Measurements from ENCODE around the gene FOXF2.
"Not testable (repeated sequence)": the region's sequence is repeated elsewhere in the genome, so short reads cannot be mapped to it uniquely, and the experiment has no call there.

The FOXF2 gene

GRCh38 chr6:1389369-1390132 is at the start of gene FOXF2:
FOXF2 (plus strand) TSS chr6:1389576; CDS start chr6:1389948, 372 bp downstream.
- Mint-ChIP-seq H3K27ac (no peak within 1 kb of the TSS), H3K4me3 (peak within 1 kb of the TSS; percentile 65), H3K9me3 (no peaks in the 10 kb centered on the region), H3K36me3 (ENCODE audit: low read depth) (no peaks in the 10 kb centered on the region), H3K4me1 (ENCODE audit: low read depth) (peaks cover 37% of the 10 kb centered on the region), H3K27me3 (peaks cover 83% of the 10 kb centered on the region)
- no peak for DNase-seq

- DNase-seq, result no peak
- H3K9me3 Mint-ChIP-seq, result peaks cover 23% of the 10 kb centered on the region
- no peak overlapping the region for H3K27ac Mint-ChIP-seq
- H3K36me3 Mint-ChIP-seq (ENCODE audit: low read depth), result no peaks in the 10 kb centered on the region
- H3K4me3 Mint-ChIP-seq, result no peak overlapping the region
- no peaks in the 10 kb centered on the region for H3K4me1 Mint-ChIP-seq (ENCODE audit: low read depth)
- H3K27me3 Mint-ChIP-seq, result peaks cover 80% of the 10 kb centered on the region
Measured at GRCh38 chr6:1346101-1346500, 43.3 kb upstream of the FOXF2 start.

- H3K27me3 Mint-ChIP-seq, result peaks cover 80% of the 10 kb centered on the region
- no peak overlapping the region for H3K27ac Mint-ChIP-seq
- H3K4me1 Mint-ChIP-seq (ENCODE audit: low read depth), result no peaks in the 10 kb centered on the region
- H3K36me3 Mint-ChIP-seq (ENCODE audit: low read depth), result no peaks in the 10 kb centered on the region
- no peak overlapping the region for H3K4me3 Mint-ChIP-seq
- no peak for DNase-seq
- peaks cover 28% of the 10 kb centered on the region for H3K9me3 Mint-ChIP-seq
Measured at GRCh38 chr6:1346558-1347091, 42.8 kb upstream of the FOXF2 start.

GRCh38 chr6:1347161-1347560 is 42.2 kb upstream of the FOXF2 start:
- Mint-ChIP-seq H3K4me3 (no peak overlapping the region), H3K4me1 (ENCODE audit: low read depth) (no peaks in the 10 kb centered on the region), H3K9me3 (peaks cover 32% of the 10 kb centered on the region), H3K27me3 (peaks cover 82% of the 10 kb centered on the region), H3K36me3 (ENCODE audit: low read depth) (no peaks in the 10 kb centered on the region), H3K27ac (no peak overlapping the region)
- no peak for DNase-seq

GRCh38 chr6:1348675-1349074 is 40.7 kb upstream of the FOXF2 start:
- H3K9me3 Mint-ChIP-seq, result peaks cover 32% of the 10 kb centered on the region
- H3K36me3 Mint-ChIP-seq (ENCODE audit: low read depth), result no peaks in the 10 kb centered on the region
- no peak for DNase-seq
- H3K27ac Mint-ChIP-seq, result no peak overlapping the region
- H3K4me3 Mint-ChIP-seq, result no peak overlapping the region
- H3K4me1 Mint-ChIP-seq (ENCODE audit: low read depth), result no peaks in the 10 kb centered on the region
- H3K27me3 Mint-ChIP-seq, result peaks cover 84% of the 10 kb centered on the region

GRCh38 chr6:1349655-1350054 is 39.7 kb upstream of the FOXF2 start:
- Mint-ChIP-seq H3K4me3 (no peak overlapping the region), H3K9me3 (peaks cover 23% of the 10 kb centered on the region), H3K4me1 (ENCODE audit: low read depth) (no peaks in the 10 kb centered on the region), H3K27ac (no peak overlapping the region), H3K27me3 (peaks cover 83% of the 10 kb centered on the region), H3K36me3 (ENCODE audit: low read depth) (no peaks in the 10 kb centered on the region)
- DNase-seq, result no peak

GRCh38 chr6:1351381-1352008 is 37.9 kb upstream of the FOXF2 start:
- no peak overlapping the region for H3K27ac Mint-ChIP-seq
- no peaks in the 10 kb centered on the region for H3K4me1 Mint-ChIP-seq (ENCODE audit: low read depth)
- peaks cover 79% of the 10 kb centered on the region for H3K27me3 Mint-ChIP-seq
- no peak overlapping the region for H3K4me3 Mint-ChIP-seq
- no peak for DNase-seq
- no peaks in the 10 kb centered on the region for H3K36me3 Mint-ChIP-seq (ENCODE audit: low read depth)
- peaks cover 17% of the 10 kb centered on the region for H3K9me3 Mint-ChIP-seq

GRCh38 chr6:1355068-1355467 is 34.3 kb upstream of the FOXF2 start:
- not testable (repeated sequence) for H3K27ac Mint-ChIP-seq; H3K4me1 Mint-ChIP-seq (ENCODE audit: low read depth); H3K4me3 Mint-ChIP-seq; DNase-seq; H3K36me3 Mint-ChIP-seq (ENCODE audit: low read depth)
- H3K27me3 Mint-ChIP-seq, result peaks cover 64% of the 10 kb centered on the region
- peaks cover 17% of the 10 kb centered on the region for H3K9me3 Mint-ChIP-seq

- not testable (repeated sequence) for H3K36me3 Mint-ChIP-seq (ENCODE audit: low read depth); DNase-seq; H3K27ac Mint-ChIP-seq; H3K9me3 Mint-ChIP-seq; H3K4me1 Mint-ChIP-seq (ENCODE audit: low read depth); H3K4me3 Mint-ChIP-seq
- H3K27me3 Mint-ChIP-seq, result peaks cover 62% of the 10 kb centered on the region
Measured at GRCh38 chr6:1361717-1362116, 27.7 kb upstream of the FOXF2 start.

- Mint-ChIP-seq H3K4me3 (no peak overlapping the region), H3K27ac (no peak overlapping the region), H3K4me1 (ENCODE audit: low read depth) (no peaks in the 10 kb centered on the region), H3K9me3 (no peaks in the 10 kb centered on the region), H3K27me3 (peaks cover 62% of the 10 kb centered on the region), H3K36me3 (ENCODE audit: low read depth) (no peaks in the 10 kb centered on the region)
- DNase-seq, result no peak
Measured at GRCh38 chr6:1362643-1363042, 26.7 kb upstream of the FOXF2 start.

- Mint-ChIP-seq H3K27me3 (peaks cover 69% of the 10 kb centered on the region), H3K4me3 (no peak overlapping the region)
Measured at GRCh38 chr6:1363298-1363697, 26.1 kb upstream of the FOXF2 start.

GRCh38 chr6:1363729-1364572 is 25.4 kb upstream of the FOXF2 start:
- no peaks in the 10 kb centered on the region for H3K36me3 Mint-ChIP-seq (ENCODE audit: low read depth)
- H3K4me3 Mint-ChIP-seq, result no peak overlapping the region
- peaks cover 72% of the 10 kb centered on the region for H3K27me3 Mint-ChIP-seq
- H3K9me3 Mint-ChIP-seq, result no peaks in the 10 kb centered on the region
- no peaks in the 10 kb centered on the region for H3K4me1 Mint-ChIP-seq (ENCODE audit: low read depth)
- no peak overlapping the region for H3K27ac Mint-ChIP-seq
- no peak for DNase-seq

More at GRCh38 chr6:1363298-1363697, 26.1 kb upstream of the FOXF2 start:
- no peak overlapping the region for H3K27ac Mint-ChIP-seq
- DNase-seq, result no peak
- H3K36me3 Mint-ChIP-seq (ENCODE audit: low read depth), result no peaks in the 10 kb centered on the region
- H3K4me1 Mint-ChIP-seq (ENCODE audit: low read depth), result no peaks in the 10 kb centered on the region
- H3K9me3 Mint-ChIP-seq, result no peaks in the 10 kb centered on the region

GRCh38 chr6:1364791-1365190 is 24.6 kb upstream of the FOXF2 start:
- Mint-ChIP-seq H3K4me3 (no peak overlapping the region), H3K27me3 (peaks cover 71% of the 10 kb centered on the region), H3K4me1 (ENCODE audit: low read depth) (no peaks in the 10 kb centered on the region), H3K27ac (no peak overlapping the region), H3K36me3 (ENCODE audit: low read depth) (no peaks in the 10 kb centered on the region), H3K9me3 (peaks cover 5% of the 10 kb centered on the region)
- DNase-seq, result no peak

- Mint-ChIP-seq H3K4me3 (no peak overlapping the region), H3K4me1 (ENCODE audit: low read depth) (no peaks in the 10 kb centered on the region), H3K36me3 (ENCODE audit: low read depth) (no peaks in the 10 kb centered on the region), H3K27me3 (peaks cover 76% of the 10 kb centered on the region), H3K27ac (no peak overlapping the region), H3K9me3 (peaks cover 6% of the 10 kb centered on the region)
- no peak for DNase-seq
Measured at GRCh38 chr6:1365686-1366085, 23.7 kb upstream of the FOXF2 start.

Measured in activated T-cell treated with anti-CD3 and anti-CD28 coated beads, Interleukin-2, amount 50 U/mL, for 24 hours (primary cell).